DLD1 (cell line): ENCODE measurements around the gene ATL1.
"Not testable (repeated sequence)": the region's sequence is repeated elsewhere in the genome, so short reads cannot be mapped to it uniquely, and the experiment has no call there.

Source experiments
- in situ Hi-C: cut with HindIII; loops from 2 replicates; pipeline ENCODE4 v1.10.0; 2017; ENCODE audit warnings: low sequenced_read_pairs

ATL1 gene

DNA sequence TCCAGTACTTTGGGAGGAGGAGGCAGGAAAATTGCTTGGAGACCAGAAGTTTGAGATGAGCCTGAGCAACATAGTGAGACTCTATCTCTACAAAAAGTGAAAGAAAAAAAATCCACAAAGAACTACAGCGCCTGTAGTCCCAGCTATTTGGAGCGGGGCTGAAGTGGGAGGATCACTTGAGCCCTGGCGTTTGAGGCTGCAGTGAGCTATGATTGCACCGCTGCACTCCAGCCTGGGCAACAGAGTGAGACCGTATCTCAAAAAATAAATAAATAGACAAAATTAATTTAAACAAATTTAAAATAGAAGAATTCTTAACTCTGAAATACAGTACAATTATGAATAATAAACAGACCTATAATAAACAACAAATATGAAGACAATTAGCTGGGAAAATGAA, 40.9 kb downstream of the ATL1 start:
- in situ Hi-C loops, result no loop called here

DNA sequence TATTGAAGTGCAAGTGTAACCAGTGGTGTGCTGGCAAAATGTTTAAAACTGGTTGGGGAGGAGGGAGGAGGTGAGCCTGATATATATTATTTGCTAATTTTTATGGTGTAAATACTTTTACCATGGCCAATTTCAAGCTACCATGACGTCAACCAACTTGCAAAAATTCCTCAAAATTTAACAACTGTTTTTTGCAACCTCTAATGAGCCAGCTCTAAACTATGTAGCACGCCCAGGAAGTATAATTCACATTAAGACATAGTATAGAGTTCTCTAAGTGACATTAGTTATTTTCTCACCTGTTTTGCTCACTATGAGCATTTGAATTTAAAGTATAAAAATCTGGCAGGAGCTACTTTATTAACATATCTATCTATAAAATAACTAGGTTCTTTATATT, 41.4 kb downstream of the ATL1 start:
- in situ Hi-C loops, result no loop called here

DNA sequence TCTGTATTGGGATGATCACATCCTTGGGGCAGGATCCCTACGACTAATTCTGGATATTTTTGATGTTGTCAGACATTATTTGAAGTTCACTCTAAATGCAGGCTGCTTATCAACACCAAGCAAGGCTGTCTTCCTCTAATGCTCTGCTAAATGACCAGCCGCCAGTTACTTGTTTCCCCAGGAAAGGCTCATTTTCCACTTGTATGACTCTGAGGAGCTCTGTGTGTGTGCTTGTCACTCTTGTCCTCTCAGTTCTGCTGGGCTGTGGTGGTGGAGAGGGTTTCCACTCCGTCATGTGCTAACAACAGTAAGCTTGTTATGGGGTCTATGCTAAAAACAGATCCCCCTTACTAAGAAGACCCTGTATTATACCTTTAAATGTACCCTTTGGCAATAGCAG, 42.1 kb downstream of the ATL1 start:
- in situ Hi-C loops, result no loop called here

DNA sequence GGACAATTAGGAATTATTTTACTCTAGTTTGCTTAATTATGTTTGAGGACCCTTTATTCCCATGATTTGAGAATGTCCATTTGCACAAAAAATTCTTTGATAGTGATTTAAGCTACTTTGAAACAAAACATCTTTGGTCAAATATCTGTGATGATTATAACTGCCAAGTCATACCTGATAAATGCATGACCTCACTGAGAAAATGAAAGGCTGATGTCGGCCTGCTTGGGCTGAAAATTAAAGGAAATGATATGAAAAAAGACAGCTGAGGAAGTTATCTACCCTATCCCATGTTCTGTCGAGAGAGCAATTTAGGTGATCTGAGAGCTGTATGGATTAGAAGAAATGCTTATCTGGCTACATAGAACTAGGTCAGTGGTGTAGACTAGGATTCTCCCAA, 43.6 kb downstream of the ATL1 start:
- in situ Hi-C loops, result no loop called here

DNA sequence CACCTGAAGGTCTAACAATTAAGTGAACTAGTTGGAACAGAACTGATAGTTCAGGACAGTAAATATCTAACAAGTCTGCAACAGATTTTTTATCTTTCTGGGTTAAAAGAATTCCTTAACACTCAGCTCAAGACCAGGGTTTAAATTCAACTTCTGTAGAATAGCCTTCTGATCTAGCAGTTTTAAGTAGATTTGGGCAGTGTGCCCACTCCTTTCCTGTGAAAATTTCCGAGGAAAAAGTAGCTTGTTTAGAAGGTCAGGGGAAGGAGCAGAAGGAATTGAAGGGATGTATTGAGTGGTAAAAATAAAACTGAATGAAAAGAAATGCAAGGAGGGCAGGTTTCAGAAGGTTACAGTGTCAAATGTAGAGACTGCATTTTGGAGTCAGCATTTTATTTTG, 45.8 kb downstream of the ATL1 start:
- in situ Hi-C loops, result no loop called here

DNA sequence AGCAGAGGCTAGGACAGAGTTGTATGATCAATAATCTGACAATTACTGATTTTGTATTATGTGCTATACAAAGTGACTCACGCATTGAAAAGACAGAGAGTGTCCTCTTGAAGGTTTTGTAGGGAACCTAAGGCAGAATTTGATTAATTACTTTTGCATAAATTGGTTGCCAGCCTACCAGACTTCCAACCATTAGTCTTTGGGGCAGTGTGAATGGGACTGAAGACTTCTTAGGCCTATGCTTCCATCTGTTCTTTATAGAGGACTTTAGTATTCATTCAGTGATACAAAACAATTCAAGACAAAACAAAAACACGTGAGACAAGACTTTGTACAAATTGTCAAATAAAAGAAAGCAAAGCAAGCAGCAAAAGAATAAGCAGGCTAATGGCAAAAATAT, 46.5 kb downstream of the ATL1 start:
- in situ Hi-C loops, result no loop called here

DNA sequence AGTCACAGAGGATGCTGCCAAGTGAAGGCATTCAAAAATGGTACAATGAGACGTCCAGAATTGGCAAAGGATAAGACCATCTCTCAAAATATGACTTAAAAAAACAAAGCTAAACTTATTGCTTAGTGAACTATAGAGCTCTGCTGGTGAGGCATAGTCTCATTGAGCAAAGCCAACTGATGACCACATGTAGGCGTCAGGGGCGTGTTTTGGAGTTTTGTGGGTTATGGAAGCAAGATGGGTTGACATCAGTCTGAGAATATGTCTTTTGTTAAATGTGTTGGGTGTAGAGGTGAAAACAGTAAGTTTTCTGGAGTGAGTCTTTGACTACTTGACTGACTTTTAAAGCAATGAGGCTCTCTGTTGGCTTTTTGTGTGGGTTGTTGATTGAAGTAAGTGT, 47.2 kb downstream of the ATL1 start:
- in situ Hi-C loops, result no loop called here

DNA sequence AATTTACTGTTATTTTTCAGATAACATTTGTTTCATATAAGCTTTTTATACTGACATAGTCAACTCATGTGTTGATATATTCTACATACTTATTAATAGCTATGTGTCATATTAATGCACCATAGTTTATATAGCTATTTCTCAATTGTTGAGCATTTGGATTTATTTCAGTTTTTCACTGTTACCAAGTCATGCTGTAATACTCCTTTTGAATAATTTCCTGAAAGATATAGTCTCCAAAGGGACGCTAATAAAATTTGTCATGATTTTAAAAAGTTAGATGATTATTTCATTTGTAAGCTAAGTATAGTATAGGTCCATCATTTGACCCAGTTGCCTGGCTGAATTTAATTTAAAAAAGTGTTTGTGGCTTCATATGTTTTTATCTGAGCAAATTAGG, 47.8 kb downstream of the ATL1 start:
- in situ Hi-C loops, result no loop called here

DNA sequence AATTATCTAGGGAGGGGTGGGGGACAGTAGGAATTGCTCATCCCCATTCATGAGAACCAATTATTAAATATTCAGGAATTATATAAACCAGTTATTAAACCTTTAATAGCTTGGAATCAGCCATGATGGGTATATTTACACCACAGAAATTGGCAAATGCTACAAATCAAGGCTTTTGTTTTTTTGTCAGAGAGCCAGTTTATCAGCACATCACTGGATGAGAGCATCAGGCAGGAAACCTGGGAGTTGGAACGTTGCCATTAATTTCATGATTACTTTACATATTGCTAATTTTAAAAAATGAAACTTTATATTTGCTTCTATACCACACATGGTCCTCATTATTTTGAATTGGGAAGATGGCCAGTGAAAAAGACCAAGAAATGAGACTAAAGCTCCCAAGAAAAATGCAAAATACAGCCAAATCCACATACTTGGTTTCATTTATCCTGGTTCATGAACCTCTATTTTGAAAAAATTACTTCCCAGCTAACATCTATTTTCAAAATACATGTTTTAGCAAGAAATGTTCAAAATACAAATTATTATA, 48.4 kb downstream of the ATL1 start:
- in situ Hi-C loops, result no loop called here

DNA sequence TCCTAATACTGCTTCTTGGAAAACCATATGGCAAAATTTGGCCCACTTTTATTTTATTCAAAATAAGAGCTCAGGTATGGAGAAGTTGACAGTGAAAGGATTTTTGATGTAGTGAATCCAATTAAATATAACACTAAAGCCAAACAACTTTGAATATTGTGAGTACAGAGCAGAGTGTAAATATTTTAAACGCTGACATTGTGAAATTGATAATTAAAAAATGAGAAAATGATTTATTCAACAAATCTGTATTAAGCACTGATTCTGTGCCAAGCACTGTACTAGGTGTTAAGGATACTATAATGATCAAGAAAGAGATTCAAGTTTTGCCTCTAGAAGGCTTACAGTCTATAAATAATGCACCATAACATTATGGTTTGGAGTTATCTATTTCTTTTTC, 50.5 kb downstream of the ATL1 start:
- in situ Hi-C loops, result no loop called here

DNA sequence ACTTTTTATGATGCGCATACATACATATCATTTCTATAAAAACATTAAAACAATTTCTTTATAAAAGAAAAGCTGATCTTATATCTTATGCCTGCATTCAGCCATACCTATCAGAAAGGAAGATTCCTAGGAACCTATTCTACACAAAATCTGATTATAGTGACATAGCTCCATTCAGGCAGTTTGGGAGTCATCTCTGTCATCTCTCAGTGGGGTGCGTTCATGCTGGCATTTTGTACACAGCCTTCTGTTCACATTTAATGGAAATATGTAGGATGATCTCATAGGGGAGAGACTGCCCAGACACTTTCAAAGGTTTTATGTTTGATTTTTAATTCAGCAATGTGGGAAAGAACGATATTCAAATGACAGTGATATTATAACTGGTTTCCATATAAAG, 52.9 kb downstream of the ATL1 start:
- in situ Hi-C loops, result no loop called here

DNA sequence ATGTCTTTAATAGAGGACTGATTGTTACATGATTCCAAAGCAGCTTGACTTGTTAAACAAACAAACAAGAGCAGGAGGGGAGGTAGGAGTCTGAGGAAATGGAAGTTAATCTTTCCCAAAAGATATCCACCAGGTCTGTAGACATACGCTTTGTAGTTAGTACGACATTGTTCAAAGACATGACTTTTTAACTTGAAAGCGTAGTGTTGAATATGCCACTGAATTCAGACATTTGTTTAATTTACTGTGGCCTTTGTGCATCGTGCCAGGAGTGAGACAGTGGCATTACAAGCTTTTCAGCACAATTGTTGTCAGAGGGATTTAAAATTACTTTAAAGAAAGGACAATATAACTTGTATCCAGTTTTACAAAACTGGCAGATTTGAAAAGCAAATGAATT, 55.1 kb downstream of the ATL1 start:
- in situ Hi-C loops, result no loop called here

DNA sequence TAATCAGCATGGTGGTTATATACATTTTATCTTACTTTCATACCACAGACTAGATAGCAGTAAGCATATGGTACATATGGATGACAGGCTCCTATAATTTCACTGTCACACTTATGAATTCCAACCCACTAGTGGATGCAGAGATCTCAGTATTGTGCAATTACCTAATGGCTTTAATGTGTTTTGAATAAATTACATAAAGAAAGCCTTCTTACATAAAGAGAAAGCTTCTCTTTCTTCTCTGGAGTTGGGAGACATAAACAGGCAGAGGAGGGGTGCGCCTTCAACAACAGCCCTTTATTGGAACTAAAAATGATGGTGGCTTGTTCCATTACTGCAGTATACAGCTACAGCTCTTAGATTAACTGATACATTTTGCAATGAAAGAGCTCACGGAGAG, 55.6 kb downstream of the ATL1 start:
- in situ Hi-C loops, result no loop called here

DNA sequence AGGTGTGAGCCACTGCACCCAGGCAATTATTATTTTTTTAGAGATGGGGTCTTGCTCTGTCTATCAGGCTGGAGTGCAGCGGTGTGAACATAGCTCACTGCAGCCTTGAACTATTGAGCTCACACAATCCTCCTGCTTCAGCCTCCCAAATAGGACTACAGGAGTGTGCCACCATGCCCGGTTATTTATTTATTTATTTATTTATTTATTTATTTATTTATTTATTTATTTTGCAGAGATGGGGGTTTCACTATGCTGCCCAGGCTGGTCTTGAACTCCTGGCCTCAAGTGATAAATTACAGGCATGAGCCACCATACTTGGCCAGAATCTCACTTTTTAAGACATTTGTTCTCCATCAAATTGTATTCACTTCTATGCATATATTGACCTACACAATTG, 56.3 kb downstream of the ATL1 start:
- in situ Hi-C loops, result no loop called here

DNA sequence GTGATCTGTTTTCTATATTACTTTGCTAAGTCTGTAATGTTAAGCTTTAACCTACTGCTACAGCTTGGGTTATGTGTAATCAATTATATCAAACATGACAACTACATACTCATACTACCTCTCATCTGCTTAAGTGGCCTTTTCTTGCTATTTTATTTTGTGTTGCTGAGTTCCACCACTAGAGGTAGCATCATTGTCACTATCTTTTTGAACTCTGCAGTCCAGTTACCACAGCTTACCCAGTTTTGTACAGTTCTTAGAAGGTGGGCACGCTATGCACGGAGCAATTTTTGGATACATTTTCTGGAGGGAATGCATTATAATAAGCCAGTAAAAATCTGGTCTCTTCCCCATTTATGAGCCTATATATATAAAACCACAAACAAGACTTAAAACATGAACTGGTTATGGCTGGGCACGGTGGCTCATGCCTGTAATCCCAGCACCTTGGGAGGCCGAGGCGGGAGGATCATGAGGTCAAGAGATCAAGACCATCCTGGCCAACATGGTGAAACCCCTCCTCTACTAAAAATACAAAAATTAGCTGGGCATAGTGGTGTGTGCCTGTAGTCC, 59.7 kb downstream of the ATL1 start:
- in situ Hi-C loops, result no loop called here

DNA sequence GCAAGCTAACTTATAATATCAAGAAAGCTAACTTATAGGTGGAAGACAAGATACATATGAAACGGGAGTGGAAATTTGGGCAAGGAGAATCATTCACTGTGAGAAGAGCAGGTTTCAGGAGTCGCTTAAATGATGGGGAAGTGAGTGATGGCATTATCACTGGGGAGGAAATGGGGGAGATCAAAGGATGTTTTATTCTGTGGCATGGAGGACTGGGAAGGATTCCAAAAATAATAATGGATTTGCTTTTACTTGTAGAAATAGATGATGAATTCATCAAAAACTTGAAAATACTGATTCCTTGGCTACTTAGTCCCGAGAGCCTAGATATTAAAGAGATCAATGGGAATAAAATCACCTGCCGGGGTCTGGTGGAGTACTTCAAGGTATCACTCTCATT, 60.4 kb downstream of the ATL1 start:
- in situ Hi-C loops, result no loop called here

DNA sequence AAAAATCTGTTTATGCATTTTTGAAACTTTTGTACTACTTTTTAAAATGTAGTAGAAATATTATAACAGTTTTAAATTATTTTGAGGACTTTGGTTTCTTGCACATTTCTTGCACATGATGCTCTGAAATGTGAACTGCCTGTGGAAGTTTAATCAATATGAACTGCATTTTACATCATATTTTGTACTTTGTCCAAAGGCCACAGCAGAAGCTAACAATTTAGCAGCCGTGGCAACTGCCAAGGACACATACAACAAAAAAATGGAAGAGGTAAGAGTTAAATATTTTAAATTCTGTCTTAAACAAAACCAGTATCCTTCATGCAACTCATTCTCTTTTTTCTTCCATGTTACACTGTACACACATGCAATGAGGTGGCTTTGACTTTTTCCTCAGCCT, 63.0 kb downstream of the ATL1 start:
- in situ Hi-C loops, result no loop called here

DNA sequence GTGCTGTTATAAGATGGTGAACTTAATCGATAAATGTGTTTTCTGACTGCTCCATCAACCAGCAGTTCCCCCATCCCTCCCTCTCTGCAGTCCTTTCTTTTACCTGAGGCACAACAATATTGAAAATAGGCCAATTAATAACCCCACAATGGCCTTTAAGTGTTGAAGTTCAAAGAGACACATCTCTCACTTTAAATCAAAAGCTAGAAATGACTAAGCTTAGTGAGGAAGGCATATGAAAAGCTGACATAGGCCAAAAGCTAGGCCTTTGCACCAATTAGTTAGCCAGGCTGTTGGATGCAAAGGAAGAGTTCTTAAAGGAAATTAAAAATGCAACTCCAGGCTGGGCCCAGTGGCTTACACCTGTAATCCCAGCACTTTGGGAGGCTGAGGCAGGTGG, 64.5 kb downstream of the ATL1 start:
- in situ Hi-C loops, result no loop called here

DNA sequence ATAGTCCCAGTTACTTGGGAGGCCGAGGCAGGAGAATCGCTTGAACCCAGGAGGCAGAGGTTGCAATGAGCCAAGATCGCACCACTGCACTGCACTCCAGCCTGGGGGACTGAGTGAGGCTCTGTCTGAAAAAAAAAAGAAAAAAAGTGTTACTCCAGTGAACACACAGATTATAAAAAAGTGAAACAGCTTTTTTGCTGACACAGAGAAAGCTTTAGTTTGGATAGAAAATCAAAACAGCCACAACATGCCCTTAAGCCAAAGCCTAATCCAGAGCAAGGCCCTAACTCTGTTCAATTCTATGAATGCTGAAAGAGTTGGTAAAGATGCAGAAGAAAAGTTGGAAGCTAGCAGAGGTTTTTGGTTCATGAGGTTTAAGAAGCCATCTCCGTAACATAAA, 65.0 kb downstream of the ATL1 start:
- in situ Hi-C loops, result not testable (repeated sequence)

DNA sequence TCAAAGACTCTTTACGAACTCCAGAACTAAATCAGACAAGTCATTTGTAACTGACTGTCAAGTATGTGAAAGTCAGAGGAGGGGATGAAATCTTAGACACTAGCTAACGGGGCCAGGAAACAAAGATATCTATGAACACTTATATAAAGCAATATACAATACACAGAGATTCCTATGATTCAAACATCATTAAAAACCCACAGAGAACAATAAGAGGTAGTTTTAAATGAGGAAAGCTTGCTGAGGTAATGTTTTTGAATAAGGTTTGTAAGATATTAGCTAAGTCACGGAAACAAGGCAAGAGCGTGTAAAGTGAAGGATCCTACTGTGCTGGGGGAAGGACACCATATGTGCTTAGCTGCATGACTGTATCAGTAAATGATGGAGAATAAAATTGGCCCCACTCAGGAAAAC, 71.5 kb downstream of the ATL1 start:
- in situ Hi-C loops, result no loop called here

DNA sequence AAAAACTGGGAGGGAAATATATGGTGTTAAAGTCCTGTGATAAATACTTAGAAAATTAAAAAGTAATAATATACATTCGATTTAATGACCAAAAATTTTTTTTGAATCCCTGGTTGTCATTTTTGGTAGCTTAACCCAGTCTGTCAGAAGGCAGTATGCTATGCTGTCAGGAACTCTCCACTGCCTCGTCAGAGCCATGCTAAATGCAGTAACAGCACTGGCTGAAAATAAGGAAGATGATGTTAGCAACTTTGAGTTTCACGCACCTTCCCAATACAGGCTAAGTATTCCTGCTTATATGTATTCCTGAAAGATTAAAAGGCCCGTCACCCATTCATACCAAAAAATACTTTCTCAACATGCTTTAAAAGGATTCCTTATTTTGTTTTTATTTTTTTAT, 74.0 kb downstream of the ATL1 start:
- in situ Hi-C loops, result no loop called here

DNA sequence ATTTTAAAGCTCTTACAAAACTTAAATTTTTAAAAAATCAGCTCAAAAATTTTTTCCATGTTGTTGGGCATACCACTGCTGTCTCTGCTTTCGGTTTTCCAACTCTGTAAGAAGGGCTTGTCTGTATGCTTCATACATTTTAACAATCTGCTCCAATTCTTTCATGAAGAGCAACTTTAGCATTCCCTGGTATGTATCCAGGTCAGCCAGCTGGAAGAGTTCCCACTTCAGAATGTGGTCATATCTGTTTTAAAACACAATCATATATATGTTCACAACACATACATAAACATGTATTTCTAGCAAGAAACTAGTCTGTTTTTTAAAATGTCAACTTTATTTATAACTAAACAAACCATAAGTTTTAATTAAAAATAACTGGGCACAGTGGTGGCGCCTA, 75.2 kb downstream of the ATL1 start:
- in situ Hi-C loops, result no loop called here

DNA sequence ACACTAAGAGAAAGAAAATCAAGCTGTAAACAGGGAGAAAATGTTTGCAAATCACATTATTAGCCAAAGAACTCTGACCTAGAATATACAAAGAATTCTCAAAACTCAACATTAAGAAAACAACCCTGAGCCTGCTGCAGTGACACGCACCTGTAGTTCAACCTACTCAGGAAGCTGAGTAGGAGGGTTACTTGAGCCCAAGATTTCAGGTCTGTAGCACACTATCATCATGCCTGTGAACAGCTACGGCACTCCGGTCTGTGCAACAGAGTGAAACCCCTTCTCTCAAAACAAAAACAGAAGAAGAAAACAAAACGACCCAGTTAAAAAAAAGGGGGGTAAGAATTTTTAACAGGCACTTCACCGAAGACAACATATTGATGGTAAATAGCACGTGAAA, 87.3 kb downstream of the ATL1 start:
- in situ Hi-C loops, result no loop called here

DNA sequence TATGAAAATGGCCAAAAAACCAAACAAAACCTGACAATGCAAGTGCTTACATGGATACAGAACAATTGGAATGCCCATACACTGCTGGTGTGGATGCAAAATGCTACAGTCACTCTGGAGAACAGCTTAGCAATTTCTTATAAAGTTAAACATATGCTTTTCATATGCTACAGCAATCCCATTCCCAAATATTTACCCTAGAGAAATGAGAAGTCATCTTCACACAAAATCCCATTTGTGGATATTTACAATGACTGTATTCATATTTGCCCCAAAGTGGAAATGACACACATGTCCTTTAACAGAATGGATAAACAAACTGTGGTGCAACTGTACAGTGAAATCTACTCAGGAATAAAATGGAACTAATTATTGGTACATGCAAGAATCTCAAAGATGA, 87.8 kb downstream of the ATL1 start:
- in situ Hi-C loops, result no loop called here
